Heart left ventricle (tissue), 13 donors: ENCODE measurements around the gene PACSIN2.

Experiments
- POLR2A ChIP-seq, 2 donors: fragments of 450-650 bp; IDR thresholded peaks; one replicate each; pipeline ENCODE4 v1.6.1; 2017; ENCODE audit warnings: antibody characterized with exemption in 2 of 2, mild to moderate bottlenecking in 2 of 2, moderate library complexity in 2 of 2
- TF ChIP-seq, protein P1 (sequence below), 12 donors: fragments of 200-600 bp; sonication (generic) in 4 of 12; IDR thresholded peaks; one replicate each; pipeline versions ENCODE4 v1.5.0 to v1.8.0; 2018 to 2022; ENCODE audit warnings: antibody characterized with exemption in 12 of 12, mild to moderate bottlenecking in 5 of 12
- donor health status: ischemic (EF 13 %, LVEDD 7.1; RV severe dilation, severe dysfunction).
- donor health status: DM: no; HTN: yes; CAD: no.
- donor health status: DM: no; HTN: no; CAD: no.
- donor health status: ischemic (EF 25% LVEDD 6.9; RV normal size, moderate dysfunction).
- donor health status: ischemic (EF 25% LVEDD 5.7; RV mildly dilated, moderate dysfunction).
- donor health status: ischemic (EF 35%, LVEDD 5.7; RV mildly dilated, moderate dysfunction).
- donor health status: nonischemic (EF 11% LVEDD 7.7; RV severe dilation, severe dysfunction).
- donor health status: DM: yes; HTN: yes; CAD: no.
- donor health status: PGD.
- donor health status: ischemic (EF 29% LVEDD 5.4; RV normal size, mild dysfunction).
- donor health status: nonischemic (EF 23%, LVEDD 6.1; RV moderate dilation, normal function).

DNA sequence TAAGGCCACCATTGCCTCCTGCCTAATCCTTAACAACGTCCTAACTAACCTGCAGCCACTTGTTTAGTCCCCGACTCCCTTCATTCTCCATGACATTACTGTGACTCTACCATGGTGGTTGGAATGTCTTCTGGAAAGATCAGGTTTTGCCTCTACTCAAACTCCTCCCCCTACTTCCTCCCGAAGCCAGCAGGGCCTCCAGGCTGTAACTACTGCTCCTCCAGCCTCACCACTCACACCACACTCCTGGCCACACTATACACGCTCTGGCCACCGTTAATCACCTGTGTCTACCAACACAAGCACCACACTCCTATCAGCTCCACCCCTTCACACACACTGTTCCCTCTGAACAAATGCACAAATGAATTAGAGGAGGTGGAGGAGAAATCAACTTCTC lies 69.2 kb downstream of the PACSIN2 start:
- TF ChIP-seq POLR2A (IDR thresholded peaks at IDR 0.05) = no peak
- TF ChIP-seq, protein P1, sequence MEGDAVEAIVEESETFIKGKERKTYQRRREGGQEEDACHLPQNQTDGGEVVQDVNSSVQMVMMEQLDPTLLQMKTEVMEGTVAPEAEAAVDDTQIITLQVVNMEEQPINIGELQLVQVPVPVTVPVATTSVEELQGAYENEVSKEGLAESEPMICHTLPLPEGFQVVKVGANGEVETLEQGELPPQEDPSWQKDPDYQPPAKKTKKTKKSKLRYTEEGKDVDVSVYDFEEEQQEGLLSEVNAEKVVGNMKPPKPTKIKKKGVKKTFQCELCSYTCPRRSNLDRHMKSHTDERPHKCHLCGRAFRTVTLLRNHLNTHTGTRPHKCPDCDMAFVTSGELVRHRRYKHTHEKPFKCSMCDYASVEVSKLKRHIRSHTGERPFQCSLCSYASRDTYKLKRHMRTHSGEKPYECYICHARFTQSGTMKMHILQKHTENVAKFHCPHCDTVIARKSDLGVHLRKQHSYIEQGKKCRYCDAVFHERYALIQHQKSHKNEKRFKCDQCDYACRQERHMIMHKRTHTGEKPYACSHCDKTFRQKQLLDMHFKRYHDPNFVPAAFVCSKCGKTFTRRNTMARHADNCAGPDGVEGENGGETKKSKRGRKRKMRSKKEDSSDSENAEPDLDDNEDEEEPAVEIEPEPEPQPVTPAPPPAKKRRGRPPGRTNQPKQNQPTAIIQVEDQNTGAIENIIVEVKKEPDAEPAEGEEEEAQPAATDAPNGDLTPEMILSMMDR (IDR thresholded peaks at IDR 0.05) = no peak
